Kidney epithelial cell (primary cell): Measurements from ENCODE around the gene ZNF526. TPM values are rescaled to one million over a fixed set of nuclear protein-coding genes. Genes with fewer than 3 reads are reported as not detected.

Experiments
- DNase-seq: peaks from one replicate; pipeline ENCODE4 v3.0.0-alpha.2; 2010; ENCODE audit warnings: low read depth
- H3K27me3 ChIP-seq: 2 replicates; pipeline ENCODE4 v1.6.0; 2011; ENCODE audit warnings: low read length; ENCODE audit not compliant: control insufficient read depth, insufficient read depth
- H3K36me3 ChIP-seq: 2 replicates; pipeline ENCODE4 v1.5.1; 2011; ENCODE audit warnings: low read length; ENCODE audit not compliant: control insufficient read depth, insufficient read depth
- H3K4me3 ChIP-seq: 2 replicates; pipeline ENCODE4 v1.5.1; 2011; ENCODE audit warnings: low read depth, mild to moderate bottlenecking, control low read depth, low read length
- CTCF ChIP-seq: IDR thresholded peaks from 2 replicates; pipeline ENCODE4 v1.5.1; 2011; ENCODE audit warnings: mild to moderate bottlenecking, moderate library complexity, low read length, control low read depth, inconsistent platforms; ENCODE audit not compliant: insufficient read depth, poor library complexity, severe bottlenecking
- total RNA-seq: library from RNA; depleted of rRNA; stranded (reverse); fragments of >200 nt; gene quantifications from 2 replicates; pipeline ENCODE4 v1.2.3, GENCODE V29; 2015

The ZNF526 gene
- total RNA-seq, 1 donor from 2014 or later: 6.1 TPM

- Histone ChIP-seq H3K4me3 (no peak overlapping the region), H3K27me3 (no peaks in the 10 kb centered on the region), H3K36me3 (peaks cover 1% of the 10 kb centered on the region)
- no peak for DNase-seq
- TF ChIP-seq CTCF: no peak
Observed at GRCh38 chr19:42274065-42274682, 54.1 kb downstream of the ZNF526 start.

GRCh38 chr19:42275103-42275502 is 55.0 kb downstream of the ZNF526 start:
- Histone ChIP-seq H3K36me3 (peaks cover 1% of the 10 kb centered on the region), H3K4me3 (no peak overlapping the region), H3K27me3 (no peaks in the 10 kb centered on the region)
- no peak for DNase-seq
- TF ChIP-seq CTCF: no peak

DNA sequence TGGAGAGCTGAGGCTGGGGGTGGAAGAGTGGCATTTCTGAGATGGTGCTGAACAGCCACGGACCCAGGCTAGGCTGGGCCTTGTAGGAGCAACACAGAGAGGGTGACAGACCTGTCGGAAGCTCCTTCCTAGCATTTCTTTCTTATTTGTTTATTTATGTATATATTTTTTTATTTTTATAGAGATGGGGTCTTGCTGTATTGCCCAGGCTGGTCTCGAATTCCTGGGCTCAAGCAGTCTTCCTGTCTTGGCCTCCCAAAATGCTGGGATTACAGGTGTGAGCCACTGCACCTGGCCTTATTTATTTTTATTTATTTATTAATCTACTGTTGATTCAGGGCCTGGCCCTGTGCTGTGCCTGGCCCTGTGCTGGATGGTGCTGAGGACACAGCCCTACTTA is 55.4 kb downstream of the ZNF526 start:
- DNase-seq: no peak
- peaks cover 1% of the 10 kb centered on the region for H3K36me3 ChIP-seq
- H3K27me3 ChIP-seq: no peaks in the 10 kb centered on the region
- no peak overlapping the region for H3K4me3 ChIP-seq
- no peak for TF ChIP-seq CTCF

DNA sequence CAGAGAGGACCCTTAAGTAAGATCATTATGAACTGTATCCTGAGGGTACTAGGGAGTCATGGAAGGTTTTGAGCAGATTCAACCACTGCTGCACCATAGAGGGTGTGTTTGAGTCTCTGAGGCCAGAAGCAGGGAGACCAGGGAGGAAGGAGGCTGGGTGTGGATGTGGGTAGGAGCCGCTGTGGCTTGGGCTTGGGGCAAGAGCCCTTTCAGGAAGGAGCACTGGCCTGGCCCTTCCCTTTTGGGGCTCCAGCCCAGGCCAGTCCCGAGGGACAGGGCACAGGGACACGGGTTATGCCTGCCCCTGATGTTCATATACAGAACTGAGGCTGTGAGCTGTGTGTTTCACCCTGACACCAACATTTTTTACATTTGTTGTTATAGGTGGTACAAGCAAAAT is 56.2 kb downstream of the ZNF526 start:
- Histone ChIP-seq H3K36me3 (peaks cover 1% of the 10 kb centered on the region), H3K27me3 (no peaks in the 10 kb centered on the region), H3K4me3 (no peak overlapping the region)
- TF ChIP-seq CTCF: no peak
- no peak for DNase-seq

GRCh38 chr19:42276821-42277220 is 56.7 kb downstream of the ZNF526 start:
- Histone ChIP-seq H3K36me3 (peaks cover 1% of the 10 kb centered on the region), H3K27me3 (no peaks in the 10 kb centered on the region), H3K4me3 (no peak overlapping the region)
- no peak for DNase-seq
- TF ChIP-seq CTCF: no peak

Other genes starting within 250 kb of the ZNF526 start
- gene ATP1A3, start 226.1 kb upstream of the ZNF526 start, total RNA-seq: 1.4 TPM in 1 of 2 replicates, not detected in the other
- gene GRIK5, start 150.1 kb upstream of the ZNF526 start, total RNA-seq: 14.2 and 20.2 TPM in 2 replicates
- gene ZNF574, start 144.1 kb upstream of the ZNF526 start, total RNA-seq: 17.3 and 27.0 TPM in 2 replicates
- 1.4 and 2.3 TPM in 2 replicates for gene POU2F2, start 87.9 kb upstream of the ZNF526 start, total RNA-seq
- gene DEDD2, start 2.6 kb upstream of the ZNF526 start, total RNA-seq: 42.9 and 47.3 TPM in 2 replicates
- 27.3 and 36.1 TPM in 2 replicates for gene GSK3A, start 22.3 kb downstream of the ZNF526 start, total RNA-seq
- 31.6 and 48.8 TPM in 2 replicates for gene ERF, start 34.8 kb downstream of the ZNF526 start, total RNA-seq
- 39.4 and 41.7 TPM in 2 replicates for gene CIC, start 48.9 kb downstream of the ZNF526 start, total RNA-seq
- gene PRR19, start 81.8 kb downstream of the ZNF526 start, total RNA-seq: 0.55 and 0.92 TPM in 2 replicates
- gene PAFAH1B3, start 82.3 kb downstream of the ZNF526 start, total RNA-seq: 106 and 113 TPM in 2 replicates
- gene TMEM145, start 93.0 kb downstream of the ZNF526 start, total RNA-seq: 0.54 and 4.9 TPM in 2 replicates
- gene MEGF8, start 105.3 kb downstream of the ZNF526 start, total RNA-seq: 45.0 and 49.2 TPM in 2 replicates
- not detected in 2 replicates for gene CNFN, start 170.0 kb downstream of the ZNF526 start, total RNA-seq
- gene LIPE, start 207.1 kb downstream of the ZNF526 start, total RNA-seq: 3.7 and 7.5 TPM in 2 replicates
- gene CXCL17, start 222.6 kb downstream of the ZNF526 start, total RNA-seq: not detected in 2 replicates